Cardiac fibroblast (primary cell): ENCODE data around the gene TRPC4.
"Not testable (repeated sequence)": the region's sequence is repeated elsewhere in the genome, so short reads cannot be mapped to it uniquely, and the experiment has no call there.

ENCODE experiments used
- DNase-seq, 2 donors: peaks; one replicate each; pipeline versions ENCODE4 v3.0.0 to v3.0.0-alpha.2; 2010; ENCODE audit warnings: low read depth in 2 of 2
- H3K4me3 ChIP-seq, 2 donors: replicated peaks in 1 of 2; 1 replicate in 1 of 2; 2 replicates in 1 of 2; pipeline ENCODE4 v1.5.1; 2011; ENCODE audit warnings: low read depth in 2 of 2, low read length in 2 of 2, mild to moderate bottlenecking in 2 of 2, moderate library complexity in 1 of 2
- TF ChIP-seq, protein P1 (sequence below): IDR thresholded peaks from one replicate; pipeline ENCODE4 v1.5.1; 2011; ENCODE audit warnings: low read depth, mild to moderate bottlenecking, low read length, inconsistent platforms

TRPC4 gene

GRCh38 chr13:37806666-37807065 is 62.9 kb downstream of the TRPC4 start:
- DNase-seq = no peak
- no peak overlapping the region for H3K4me3 ChIP-seq
- TF ChIP-seq, protein P1, sequence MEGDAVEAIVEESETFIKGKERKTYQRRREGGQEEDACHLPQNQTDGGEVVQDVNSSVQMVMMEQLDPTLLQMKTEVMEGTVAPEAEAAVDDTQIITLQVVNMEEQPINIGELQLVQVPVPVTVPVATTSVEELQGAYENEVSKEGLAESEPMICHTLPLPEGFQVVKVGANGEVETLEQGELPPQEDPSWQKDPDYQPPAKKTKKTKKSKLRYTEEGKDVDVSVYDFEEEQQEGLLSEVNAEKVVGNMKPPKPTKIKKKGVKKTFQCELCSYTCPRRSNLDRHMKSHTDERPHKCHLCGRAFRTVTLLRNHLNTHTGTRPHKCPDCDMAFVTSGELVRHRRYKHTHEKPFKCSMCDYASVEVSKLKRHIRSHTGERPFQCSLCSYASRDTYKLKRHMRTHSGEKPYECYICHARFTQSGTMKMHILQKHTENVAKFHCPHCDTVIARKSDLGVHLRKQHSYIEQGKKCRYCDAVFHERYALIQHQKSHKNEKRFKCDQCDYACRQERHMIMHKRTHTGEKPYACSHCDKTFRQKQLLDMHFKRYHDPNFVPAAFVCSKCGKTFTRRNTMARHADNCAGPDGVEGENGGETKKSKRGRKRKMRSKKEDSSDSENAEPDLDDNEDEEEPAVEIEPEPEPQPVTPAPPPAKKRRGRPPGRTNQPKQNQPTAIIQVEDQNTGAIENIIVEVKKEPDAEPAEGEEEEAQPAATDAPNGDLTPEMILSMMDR = peak; percentile 4

- H3K4me3 ChIP-seq = no peak overlapping the region
- peak in 1 of 2 donors; percentile 43 for DNase-seq
- TF ChIP-seq, protein P1 = no peak
Observed at GRCh38 chr13:37797631-37798030, 71.9 kb downstream of the TRPC4 start.

GRCh38 chr13:37796795-37797194 is 72.8 kb downstream of the TRPC4 start:
- DNase-seq, H3K4me3 ChIP-seq: not testable (repeated sequence)

DNA sequence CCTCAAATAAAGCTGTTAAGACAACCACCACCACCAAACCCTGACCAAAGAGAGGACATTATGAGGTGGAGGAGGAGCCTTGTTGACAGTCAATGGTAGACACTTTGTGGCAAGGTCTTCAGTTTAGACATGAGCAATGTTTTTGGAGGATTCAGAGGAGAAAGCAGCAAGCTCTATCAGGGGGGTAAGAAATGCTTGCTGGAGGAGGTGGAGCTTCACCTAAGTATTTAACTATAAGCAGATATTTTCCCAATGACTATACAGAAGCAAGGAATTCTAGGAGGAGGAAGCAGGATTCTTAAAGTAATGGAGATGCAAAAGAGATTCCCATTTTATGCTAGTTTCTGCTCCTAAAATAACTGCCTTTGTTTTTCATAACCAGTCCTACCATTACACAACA is 74.2 kb downstream of the TRPC4 start:
- H3K4me3 ChIP-seq = no peak overlapping the region
- DNase-seq = no peak

GRCh38 chr13:37791699-37792098 is 77.9 kb downstream of the TRPC4 start:
- TF ChIP-seq, protein P1 = no peak
- peak; percentile 40 to 71 for DNase-seq

More for the DNA sequence above, 74.2 kb downstream of the TRPC4 start:
- TF ChIP-seq, protein P1 = no peak

GRCh38 chr13:37788346-37788745 is 81.2 kb downstream of the TRPC4 start:
- no peak overlapping the region for H3K4me3 ChIP-seq
- DNase-seq = peak; percentile 53 to 68
- TF ChIP-seq, protein P1 = no peak

More at GRCh38 chr13:37791699-37792098, 77.9 kb downstream of the TRPC4 start:
- no peak overlapping the region for H3K4me3 ChIP-seq

DNA sequence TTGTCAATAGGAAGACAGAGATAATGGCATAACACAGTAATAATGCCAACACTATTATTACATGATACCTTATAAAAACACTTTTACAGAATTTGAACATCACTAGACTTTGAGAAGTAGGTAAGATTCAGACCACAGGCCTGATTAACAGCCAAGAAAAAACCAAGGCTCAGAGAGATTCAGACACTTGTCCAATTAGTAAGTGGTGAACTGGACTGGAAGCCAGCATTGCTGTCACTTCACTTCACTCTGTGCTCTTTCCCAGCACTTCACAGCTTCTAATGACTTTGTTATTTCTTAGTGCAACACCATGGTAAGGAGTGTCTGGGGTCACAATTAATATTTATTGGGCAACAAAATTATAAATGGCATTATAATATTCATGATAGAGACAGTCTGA is 91.9 kb downstream of the TRPC4 start:
- no peak overlapping the region for H3K4me3 ChIP-seq
- TF ChIP-seq, protein P1 = no peak
- no peak for DNase-seq
